Subcutaneous adipose tissue (tissue), 4 donors: ENCODE results near the gene TNRC6C. TPM values are rescaled to one million over a fixed set of nuclear protein-coding genes. Genes with fewer than 3 reads are reported as not detected.

Experiments used
- total RNA-seq, 4 donors: library from RNA; depleted of rRNA; stranded (reverse); fragments of >200 nt; gene quantifications; one replicate each; pipeline ENCODE4 v1.1.0, GENCODE V29; 2016
- TF ChIP-seq, protein P1 (sequence below): fragments of 450-650 bp; IDR thresholded peaks from one replicate; pipeline ENCODE4 v1.5.1; 2016; ENCODE audit warnings: low read depth, mild to moderate bottlenecking, control low read depth, antibody characterized with exemption, moderate library complexity

TNRC6C gene
- total RNA-seq, 4 donors from 2014 or later: 8.2 to 33.3 (median 13.8) TPM

DNA sequence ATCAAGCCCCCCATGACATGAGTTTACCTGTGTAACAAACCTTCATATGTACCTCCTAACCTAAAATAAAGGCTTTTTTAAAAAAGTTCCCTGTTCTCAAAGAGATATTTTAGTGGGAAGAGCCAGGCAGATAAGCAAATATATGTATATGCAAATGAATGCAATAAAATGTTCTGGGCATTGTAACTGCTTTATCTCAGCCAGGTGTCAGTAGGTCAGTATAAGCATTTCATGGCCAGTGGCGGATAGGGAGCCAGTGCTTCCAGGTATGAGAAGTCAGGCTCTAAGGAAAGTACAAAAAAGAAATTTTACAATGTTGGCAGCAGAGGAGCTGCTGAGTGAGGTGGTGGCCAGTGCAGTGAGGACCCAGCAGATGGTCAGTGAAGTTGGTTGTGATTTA is 53.9 kb downstream of the TNRC6C start:
- TF ChIP-seq, protein P1, sequence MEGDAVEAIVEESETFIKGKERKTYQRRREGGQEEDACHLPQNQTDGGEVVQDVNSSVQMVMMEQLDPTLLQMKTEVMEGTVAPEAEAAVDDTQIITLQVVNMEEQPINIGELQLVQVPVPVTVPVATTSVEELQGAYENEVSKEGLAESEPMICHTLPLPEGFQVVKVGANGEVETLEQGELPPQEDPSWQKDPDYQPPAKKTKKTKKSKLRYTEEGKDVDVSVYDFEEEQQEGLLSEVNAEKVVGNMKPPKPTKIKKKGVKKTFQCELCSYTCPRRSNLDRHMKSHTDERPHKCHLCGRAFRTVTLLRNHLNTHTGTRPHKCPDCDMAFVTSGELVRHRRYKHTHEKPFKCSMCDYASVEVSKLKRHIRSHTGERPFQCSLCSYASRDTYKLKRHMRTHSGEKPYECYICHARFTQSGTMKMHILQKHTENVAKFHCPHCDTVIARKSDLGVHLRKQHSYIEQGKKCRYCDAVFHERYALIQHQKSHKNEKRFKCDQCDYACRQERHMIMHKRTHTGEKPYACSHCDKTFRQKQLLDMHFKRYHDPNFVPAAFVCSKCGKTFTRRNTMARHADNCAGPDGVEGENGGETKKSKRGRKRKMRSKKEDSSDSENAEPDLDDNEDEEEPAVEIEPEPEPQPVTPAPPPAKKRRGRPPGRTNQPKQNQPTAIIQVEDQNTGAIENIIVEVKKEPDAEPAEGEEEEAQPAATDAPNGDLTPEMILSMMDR: no peak

DNA sequence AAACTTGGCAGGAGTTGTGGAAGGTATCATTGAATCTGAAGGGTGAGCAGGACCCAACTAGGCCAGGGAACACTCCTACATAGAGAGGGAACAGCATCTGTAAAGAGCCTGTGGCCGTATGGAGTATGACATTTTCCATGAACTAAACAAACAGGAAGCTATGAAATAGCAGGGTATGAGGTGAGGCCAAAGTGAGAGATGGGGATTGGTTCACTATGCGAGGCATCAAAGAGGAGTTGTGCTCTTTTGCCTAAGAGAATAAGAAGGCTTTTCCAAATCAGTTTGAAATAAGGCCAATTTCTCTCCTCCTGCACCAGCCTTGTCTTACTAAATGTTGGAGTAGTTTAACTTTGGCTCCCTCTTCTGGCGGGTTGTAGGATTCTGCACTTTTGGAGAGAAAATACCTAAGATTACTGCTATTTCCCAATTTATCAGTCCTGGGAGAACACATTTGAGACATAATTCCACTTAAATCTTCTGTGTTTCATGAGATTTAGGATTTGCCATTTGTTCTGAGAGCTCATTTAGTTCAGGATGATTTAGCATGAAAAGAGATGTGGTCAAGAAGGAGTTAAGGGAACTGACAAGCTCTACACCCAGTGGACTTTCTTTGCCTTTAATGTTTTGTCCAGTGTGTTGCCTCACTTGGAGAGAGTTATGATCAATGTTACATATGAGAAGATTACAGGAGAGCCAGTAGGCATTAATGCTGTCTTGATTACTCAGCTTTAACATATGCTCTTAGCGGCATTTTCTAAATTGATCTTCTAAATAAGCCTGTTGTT is 55.4 kb downstream of the TNRC6C start:
- TF ChIP-seq, protein P1: no peak

DNA sequence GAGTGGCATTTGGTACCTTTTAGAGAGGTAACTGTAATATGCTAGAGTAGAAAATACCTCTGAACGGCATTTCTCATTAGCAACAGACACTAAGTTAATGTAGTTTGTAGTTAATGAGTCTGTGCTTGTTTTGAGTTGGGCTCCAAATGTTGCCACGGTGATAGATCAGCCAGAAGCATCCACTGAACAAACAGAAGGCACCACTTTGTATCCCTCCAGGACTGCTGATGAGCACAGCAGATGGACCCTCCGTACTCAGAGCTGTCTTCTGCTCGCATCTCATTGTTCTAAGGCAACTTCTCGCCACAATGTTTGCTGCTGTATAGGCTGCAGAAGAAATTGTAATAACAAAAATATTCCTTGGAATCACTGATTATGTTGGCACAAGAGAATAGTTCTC is 56.1 kb downstream of the TNRC6C start:
- TF ChIP-seq, protein P1: no peak

DNA sequence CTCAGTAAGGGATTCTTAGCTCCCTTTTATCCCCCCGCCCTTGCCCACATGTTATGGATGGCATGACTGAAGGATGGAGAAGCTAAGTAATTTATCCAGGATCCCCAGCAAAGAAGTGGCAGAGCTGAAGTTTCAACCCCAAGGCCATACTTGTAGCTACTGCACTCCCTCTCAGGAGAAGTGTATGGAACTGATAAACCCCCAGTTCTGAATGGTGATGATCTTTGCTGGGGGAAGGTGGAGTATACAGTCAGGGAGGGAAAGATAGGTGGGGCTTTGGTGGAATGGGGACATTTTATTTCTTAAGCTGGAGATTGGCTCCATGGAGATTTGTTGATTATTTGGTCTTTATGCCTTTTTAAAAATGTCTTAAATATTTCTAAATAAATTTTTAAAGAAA is 58.3 kb downstream of the TNRC6C start:
- TF ChIP-seq, protein P1: no peak

DNA sequence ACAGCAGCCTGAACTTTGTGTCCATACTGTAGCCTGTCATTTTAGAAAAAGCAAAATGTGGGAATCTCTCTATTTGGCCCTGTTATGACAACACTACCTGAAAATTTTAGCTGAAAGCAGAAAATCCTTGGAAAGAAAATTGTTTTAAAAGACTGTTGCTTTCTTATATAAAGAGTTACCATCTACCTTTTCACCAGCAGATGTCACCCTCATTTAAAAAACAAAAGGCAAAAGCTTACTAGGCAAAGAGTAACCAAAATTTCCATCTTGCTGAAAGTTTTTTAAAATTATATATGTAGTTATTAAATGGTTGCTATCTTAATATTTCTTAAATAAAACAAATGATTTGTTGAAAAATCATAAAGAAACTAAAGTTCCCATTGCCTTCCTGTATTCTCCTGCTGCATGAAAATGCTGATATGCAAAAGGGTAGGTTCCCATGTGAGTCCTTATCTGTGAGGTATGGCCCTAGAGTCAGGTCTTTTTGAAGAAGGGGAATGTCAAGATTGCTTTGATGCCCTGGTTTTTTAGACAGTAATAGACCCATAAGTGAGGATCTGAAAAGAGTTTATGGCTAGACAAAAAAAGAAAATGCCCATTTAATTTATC is 61.0 kb downstream of the TNRC6C start:
- TF ChIP-seq, protein P1: no peak

DNA sequence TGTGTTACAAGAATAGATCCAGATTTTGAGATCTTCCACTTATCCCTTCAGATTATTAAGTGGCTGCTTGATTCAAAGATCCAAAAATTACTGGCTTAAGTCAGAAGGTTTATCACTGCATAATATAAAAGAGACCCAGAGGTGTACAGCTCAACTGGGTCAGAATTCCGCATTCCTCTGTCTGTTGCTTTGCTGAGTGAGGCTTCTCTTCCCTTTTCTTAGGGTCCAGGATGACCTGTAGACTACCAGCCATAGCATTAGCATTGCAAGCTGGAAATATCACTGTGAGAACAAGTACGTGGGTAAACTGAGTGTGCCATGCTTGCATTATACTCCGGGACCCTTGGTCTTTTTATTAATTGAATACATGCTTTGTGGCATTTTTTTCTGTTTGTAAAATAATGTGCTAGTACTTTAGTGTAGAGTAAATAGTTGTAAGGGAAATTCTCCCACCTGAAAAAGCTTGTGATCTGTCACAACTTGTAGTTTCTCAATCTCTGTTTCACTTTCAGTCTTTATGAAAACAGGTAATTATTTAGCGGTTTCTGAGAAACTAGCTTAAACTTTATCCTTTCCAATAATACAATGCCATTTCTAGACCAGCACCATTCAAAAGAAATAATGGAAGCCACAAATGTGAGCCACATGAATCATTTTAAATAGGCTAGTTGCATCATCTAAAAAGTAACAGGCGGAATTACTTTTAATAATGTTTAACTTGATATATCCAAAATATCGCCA is 61.6 kb downstream of the TNRC6C start:
- TF ChIP-seq, protein P1: no peak

DNA sequence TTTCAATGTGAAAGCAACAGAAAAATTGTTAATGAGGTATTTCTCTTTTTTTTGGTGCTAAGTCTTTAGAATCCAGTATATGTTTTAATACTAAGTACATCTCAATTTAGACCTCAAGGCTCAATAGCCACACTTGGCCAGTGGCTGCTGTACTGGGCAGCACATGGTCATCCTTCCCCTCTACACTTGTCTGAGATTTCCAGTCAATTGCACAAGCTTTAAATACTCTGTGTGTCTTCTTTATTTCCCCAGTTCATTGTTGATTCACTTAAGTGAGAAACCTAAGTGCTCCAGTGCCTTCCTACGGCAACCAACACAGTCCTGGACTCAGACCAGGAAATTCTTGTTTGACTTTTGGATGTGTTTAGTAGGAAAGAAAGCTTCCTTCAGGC is 62.2 kb downstream of the TNRC6C start:
- TF ChIP-seq, protein P1: no peak
